HepG2 (cell line): ENCODE data around the gene PATZ1. TPM values are rescaled to one million over a fixed set of nuclear protein-coding genes. Genes with fewer than 3 reads are reported as not detected.

ENCODE experiments used
- SMARCE1 ChIP-seq: fragments of 450-650 bp; IDR thresholded peaks from 2 replicates; pipeline ENCODE4 v1.6.1; 2017; ENCODE audit warnings: borderline replicate concordance
- SOX13 ChIP-seq, 3 experiments: fragments of 450-650 bp in 1 of 3; sonication (generic) in 1 of 3; formaldehyde crosslinking in 1 of 3; IDR thresholded peaks in 2 of 3; conservative IDR thresholded peaks in 1 of 3; 2 replicates each; pipeline versions ENCODE4 v1.5.0 to v1.6.1; 2016 to 2020; ENCODE audit warnings: antibody characterized with exemption in 1 of 3, mild to moderate bottlenecking in 1 of 3, missing compliant biosample characterization in 1 of 3, missing genetic modification reagents in 1 of 3, moderate library complexity in 1 of 3
- ZFYVE20 ChIP-seq: sonication (generic); formaldehyde crosslinking; IDR thresholded peaks from 2 replicates; pipeline ENCODE4 v1.8.0; 2023; ENCODE audit warnings: low read depth, mild to moderate bottlenecking, moderate library complexity, missing genetic modification reagents, borderline replicate concordance
- ZNF235 ChIP-seq: sonication (generic); formaldehyde crosslinking; IDR thresholded peaks from 2 replicates; pipeline ENCODE4 v1.8.1; 2023; ENCODE audit warnings: mild to moderate bottlenecking, missing genetic modification reagents, borderline replicate concordance
- ZNF382 ChIP-seq: sonication (generic); formaldehyde crosslinking; IDR thresholded peaks from 2 replicates; pipeline ENCODE4 v1.5.0; 2020; ENCODE audit warnings: missing genetic modification reagents, mild to moderate bottlenecking, borderline replicate concordance
- ZNF546 ChIP-seq: sonication (generic); formaldehyde crosslinking; conservative IDR thresholded peaks from 2 replicates; pipeline ENCODE4 v1.8.1; 2023; ENCODE audit warnings: mild to moderate bottlenecking, missing genetic modification reagents
- polyA plus RNA-seq, 8 experiments: library from polyadenylated mRNA; depleted of rRNA in 3 of 8; stranded (reverse) in 7 of 8; unstranded in 1 of 8; fragments of >200 nt; fragmentation: Illumina TruSeq in 4 of 8; extraction: Trizol in 4 of 8; gene quantifications; 2 replicates each; pipeline versions ENCODE4 v1.2.1 to v1.2.3, GENCODE V29; 2011 to 2016; ENCODE audit warnings: low read depth in 4 of 8, missing spikeins in 1 of 8, mixed read lengths in 1 of 8; ENCODE audit not compliant: insufficient read depth in 1 of 8
- total RNA-seq, 5 experiments: library from RNA; depleted of rRNA; stranded (reverse); fragments of >200 nt; fragmentation: Illumina TruSeq; extraction: Trizol; gene quantifications; 2 replicates each; pipeline ENCODE4 v1.2.3, GENCODE V29; 2016; ENCODE audit warnings: low read depth in 1 of 5
- TF ChIP-seq, protein P1 (sequence below): sonication (generic); formaldehyde crosslinking; IDR thresholded peaks from 2 replicates; pipeline ENCODE4 v1.4.0; 2020; ENCODE audit warnings: missing genetic modification reagents, borderline replicate concordance
- TF ChIP-seq, protein P2 (sequence below): sonication (generic); formaldehyde crosslinking; IDR thresholded peaks from 2 replicates; pipeline ENCODE4 v1.5.0; 2020; ENCODE audit warnings: mild to moderate bottlenecking, missing genetic modification reagents, borderline replicate concordance
- TF ChIP-seq, protein P3 (sequence below): sonication (generic); formaldehyde crosslinking; IDR thresholded peaks from 2 replicates; pipeline ENCODE4 v1.4.0; 2020; ENCODE audit warnings: low read depth, missing genetic modification reagents
- TF ChIP-seq, protein P4 (sequence below): sonication (generic); formaldehyde crosslinking; IDR thresholded peaks from 2 replicates; pipeline ENCODE4 v1.4.0; 2020; ENCODE audit warnings: mild to moderate bottlenecking, low read depth, missing genetic modification reagents

The PATZ1 gene
- total and polyA plus RNA-seq, 2 of the 13 experiments (the other 11 are each of a cell fraction or from before 2014, with no cell fraction given) = 24.9 to 30.5 TPM

DNA sequence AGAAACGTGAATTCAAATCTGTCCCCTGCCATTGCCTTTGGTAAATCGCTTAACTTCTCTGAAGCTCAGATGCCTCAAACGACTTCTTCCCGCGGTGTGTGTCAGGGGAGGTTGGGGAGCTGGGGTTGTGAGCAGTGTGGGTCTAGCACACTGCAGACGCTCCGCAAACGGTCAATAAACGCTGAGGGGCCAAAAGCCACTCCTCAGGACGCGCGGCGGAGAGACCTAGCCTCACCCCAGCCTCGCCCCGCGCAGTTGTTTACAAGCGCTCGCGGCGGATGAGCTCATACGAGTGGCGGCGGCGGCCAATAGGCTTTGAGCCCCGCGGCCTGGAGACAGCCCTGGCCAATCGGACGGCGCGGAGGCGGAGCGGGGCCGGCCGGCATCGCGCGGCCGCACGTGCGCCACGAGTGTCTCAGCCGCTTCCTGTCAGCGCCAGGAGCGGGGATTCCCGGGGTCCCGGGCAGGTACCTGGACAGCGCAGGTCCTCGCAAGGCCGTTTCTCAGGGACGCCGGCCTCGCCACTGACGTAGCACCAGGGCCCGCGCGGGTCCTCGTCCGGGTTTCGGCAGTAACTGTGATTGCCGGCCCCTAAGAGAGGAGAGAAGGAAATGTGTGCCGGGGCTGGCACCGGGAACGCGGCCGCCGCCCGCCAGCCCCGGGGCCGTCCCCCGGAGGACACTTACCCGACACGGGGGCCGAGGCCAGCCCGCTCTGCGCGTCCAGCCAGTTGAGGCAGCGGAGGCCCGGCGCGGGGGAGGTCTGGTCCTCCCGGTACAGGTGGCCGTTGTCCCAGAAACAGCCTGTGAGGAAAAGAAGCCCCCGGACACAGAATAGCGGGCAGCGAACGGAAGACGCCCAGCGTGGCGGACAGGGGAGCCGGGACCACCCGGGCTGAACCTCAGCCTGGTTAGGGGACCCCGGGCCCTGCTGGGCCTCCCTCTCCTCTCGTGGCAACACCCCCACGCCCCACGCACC, 55.4 kb downstream of the PATZ1 start (continued):
- TF ChIP-seq, protein P1, sequence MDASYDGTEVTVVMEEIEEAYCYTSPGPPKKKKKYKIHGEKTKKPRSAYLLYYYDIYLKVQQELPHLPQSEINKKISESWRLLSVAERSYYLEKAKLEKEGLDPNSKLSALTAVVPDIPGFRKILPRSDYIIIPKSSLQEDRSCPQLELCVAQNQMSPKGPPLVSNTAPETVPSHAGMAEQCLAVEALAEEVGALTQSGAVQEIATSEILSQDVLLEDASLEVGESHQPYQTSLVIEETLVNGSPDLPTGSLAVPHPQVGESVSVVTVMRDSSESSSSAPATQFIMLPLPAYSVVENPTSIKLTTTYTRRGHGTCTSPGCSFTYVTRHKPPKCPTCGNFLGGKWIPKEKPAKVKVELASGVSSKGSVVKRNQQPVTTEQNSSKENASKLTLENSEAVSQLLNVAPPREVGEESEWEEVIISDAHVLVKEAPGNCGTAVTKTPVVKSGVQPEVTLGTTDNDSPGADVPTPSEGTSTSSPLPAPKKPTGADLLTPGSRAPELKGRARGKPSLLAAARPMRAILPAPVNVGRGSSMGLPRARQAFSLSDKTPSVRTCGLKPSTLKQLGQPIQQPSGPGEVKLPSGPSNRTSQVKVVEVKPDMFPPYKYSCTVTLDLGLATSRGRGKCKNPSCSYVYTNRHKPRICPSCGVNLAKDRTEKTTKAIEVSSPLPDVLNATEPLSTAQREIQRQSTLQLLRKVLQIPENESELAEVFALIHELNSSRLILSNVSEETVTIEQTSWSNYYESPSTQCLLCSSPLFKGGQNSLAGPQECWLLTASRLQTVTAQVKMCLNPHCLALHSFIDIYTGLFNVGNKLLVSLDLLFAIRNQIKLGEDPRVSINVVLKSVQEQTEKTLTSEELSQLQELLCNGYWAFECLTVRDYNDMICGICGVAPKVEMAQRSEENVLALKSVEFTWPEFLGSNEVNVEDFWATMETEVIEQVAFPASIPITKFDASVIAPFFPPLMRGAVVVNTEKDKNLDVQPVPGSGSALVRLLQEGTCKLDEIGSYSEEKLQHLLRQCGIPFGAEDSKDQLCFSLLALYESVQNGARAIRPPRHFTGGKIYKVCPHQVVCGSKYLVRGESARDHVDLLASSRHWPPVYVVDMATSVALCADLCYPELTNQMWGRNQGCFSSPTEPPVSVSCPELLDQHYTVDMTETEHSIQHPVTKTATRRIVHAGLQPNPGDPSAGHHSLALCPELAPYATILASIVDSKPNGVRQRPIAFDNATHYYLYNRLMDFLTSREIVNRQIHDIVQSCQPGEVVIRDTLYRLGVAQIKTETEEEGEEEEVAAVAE = no peak; the same call in 1 of the 2 replicates
- TF ChIP-seq, protein P2, sequence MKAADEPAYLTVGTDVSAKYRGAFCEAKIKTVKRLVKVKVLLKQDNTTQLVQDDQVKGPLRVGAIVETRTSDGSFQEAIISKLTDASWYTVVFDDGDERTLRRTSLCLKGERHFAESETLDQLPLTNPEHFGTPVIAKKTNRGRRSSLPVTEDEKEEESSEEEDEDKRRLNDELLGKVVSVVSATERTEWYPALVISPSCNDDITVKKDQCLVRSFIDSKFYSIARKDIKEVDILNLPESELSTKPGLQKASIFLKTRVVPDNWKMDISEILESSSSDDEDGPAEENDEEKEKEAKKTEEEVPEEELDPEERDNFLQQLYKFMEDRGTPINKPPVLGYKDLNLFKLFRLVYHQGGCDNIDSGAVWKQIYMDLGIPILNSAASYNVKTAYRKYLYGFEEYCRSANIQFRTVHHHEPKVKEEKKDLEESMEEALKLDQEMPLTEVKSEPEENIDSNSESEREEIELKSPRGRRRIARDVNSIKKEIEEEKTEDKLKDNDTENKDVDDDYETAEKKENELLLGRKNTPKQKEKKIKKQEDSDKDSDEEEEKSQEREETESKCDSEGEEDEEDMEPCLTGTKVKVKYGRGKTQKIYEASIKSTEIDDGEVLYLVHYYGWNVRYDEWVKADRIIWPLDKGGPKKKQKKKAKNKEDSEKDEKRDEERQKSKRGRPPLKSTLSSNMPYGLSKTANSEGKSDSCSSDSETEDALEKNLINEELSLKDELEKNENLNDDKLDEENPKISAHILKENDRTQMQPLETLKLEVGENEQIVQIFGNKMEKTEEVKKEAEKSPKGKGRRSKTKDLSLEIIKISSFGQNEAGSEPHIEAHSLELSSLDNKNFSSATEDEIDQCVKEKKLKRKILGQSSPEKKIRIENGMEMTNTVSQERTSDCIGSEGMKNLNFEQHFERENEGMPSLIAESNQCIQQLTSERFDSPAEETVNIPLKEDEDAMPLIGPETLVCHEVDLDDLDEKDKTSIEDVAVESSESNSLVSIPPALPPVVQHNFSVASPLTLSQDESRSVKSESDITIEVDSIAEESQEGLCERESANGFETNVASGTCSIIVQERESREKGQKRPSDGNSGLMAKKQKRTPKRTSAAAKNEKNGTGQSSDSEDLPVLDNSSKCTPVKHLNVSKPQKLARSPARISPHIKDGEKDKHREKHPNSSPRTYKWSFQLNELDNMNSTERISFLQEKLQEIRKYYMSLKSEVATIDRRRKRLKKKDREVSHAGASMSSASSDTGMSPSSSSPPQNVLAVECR (CRISPR knock-in tag) = peak; percentile 99
- TF ChIP-seq SOX13 (IDR thresholded peaks at IDR 0.05) = no peak
- TF ChIP-seq SOX13 (CRISPR knock-in tag; conservative IDR thresholded peaks at IDR 0.05 in 1 of 2, IDR thresholded peaks at IDR 0.05 in 1 of 2) = 0 out of 4 replicates have a peak, but pooled peaks of 1 of the 2 experiments have one; percentile 19
- TF ChIP-seq, protein P3, sequence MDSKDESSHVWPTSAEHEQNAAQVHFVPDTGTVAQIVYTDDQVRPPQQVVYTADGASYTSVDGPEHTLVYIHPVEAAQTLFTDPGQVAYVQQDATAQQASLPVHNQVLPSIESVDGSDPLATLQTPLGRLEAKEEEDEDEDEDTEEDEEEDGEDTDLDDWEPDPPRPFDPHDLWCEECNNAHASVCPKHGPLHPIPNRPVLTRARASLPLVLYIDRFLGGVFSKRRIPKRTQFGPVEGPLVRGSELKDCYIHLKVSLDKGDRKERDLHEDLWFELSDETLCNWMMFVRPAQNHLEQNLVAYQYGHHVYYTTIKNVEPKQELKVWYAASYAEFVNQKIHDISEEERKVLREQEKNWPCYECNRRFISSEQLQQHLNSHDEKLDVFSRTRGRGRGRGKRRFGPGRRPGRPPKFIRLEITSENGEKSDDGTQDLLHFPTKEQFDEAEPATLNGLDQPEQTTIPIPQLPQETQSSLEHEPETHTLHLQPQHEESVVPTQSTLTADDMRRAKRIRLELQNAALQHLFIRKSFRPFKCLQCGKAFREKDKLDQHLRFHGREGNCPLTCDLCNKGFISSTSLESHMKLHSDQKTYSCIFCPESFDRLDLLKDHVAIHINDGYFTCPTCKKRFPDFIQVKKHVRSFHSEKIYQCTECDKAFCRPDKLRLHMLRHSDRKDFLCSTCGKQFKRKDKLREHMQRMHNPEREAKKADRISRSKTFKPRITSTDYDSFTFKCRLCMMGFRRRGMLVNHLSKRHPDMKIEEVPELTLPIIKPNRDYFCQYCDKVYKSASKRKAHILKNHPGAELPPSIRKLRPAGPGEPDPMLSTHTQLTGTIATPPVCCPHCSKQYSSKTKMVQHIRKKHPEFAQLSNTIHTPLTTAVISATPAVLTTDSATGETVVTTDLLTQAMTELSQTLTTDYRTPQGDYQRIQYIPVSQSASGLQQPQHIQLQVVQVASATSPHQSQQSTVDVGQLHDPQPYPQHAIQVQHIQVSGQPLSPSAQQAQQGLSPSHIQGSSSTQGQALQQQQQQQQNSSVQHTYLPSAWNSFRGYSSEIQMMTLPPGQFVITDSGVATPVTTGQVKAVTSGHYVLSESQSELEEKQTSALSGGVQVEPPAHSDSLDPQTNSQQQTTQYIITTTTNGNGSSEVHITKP = no peak
- TF ChIP-seq ZFYVE20 (CRISPR knock-in tag) = no peak
- TF ChIP-seq, protein P4, sequence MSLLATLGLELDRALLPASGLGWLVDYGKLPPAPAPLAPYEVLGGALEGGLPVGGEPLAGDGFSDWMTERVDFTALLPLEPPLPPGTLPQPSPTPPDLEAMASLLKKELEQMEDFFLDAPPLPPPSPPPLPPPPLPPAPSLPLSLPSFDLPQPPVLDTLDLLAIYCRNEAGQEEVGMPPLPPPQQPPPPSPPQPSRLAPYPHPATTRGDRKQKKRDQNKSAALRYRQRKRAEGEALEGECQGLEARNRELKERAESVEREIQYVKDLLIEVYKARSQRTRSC = no peak
- no peak for TF ChIP-seq SMARCE1
- no peak for TF ChIP-seq ZNF382 (CRISPR knock-in tag)
- TF ChIP-seq ZNF235 (CRISPR knock-in tag) = peak; percentile 58; the same call in 1 of the 2 replicates
- TF ChIP-seq ZNF546 (CRISPR knock-in tag) = peak; percentile 65; the same call in 1 of the 2 replicates
